ENCODE measurements around the gene MBOAT7. TPM values are rescaled to one million over a fixed set of nuclear protein-coding genes. Genes with fewer than 3 reads are reported as not detected.
A peak's percentile ranks its signal among the peaks of the same experiment; 100 is the strongest.
"Not testable (repeated sequence)": the region's sequence is repeated elsewhere in the genome, so short reads cannot be mapped to it uniquely, and the experiment has no call there.

Gene MBOAT7
- total RNA-seq, 1 donor from 2014 or later: 107 TPM

- TF ChIP-seq CTCF (IDR thresholded peaks at IDR 0.05; ENCODE audit: insufficient read depth, low read length, poor library complexity, severe bottlenecking): peak; percentile 1
- peak within 1 kb of the TSS; percentile 25 for H3K4me3 ChIP-seq (ENCODE audit: low read depth, low read length)
- H3K27me3 ChIP-seq (ENCODE audit: control insufficient read depth, insufficient read depth, low read length): peaks cover 2% of the 10 kb centered on the region
- no peak for DNase-seq (ENCODE audit: low read depth)
- no peaks in the 10 kb centered on the region for H3K36me3 ChIP-seq (ENCODE audit: control insufficient read depth, insufficient read depth, low read length)
Measured at GRCh38 chr19:54172471-54173358, 16.7 kb downstream of the MBOAT7 start, which contains the start of gene TMC4. Gene TMC4 (minus strand): TSS chr19:54173160. CDS start chr19:54173117, 43 bp downstream.

- not testable (repeated sequence) for H3K36me3 ChIP-seq (ENCODE audit: control insufficient read depth, insufficient read depth, low read length); H3K27me3 ChIP-seq (ENCODE audit: control insufficient read depth, insufficient read depth, low read length); DNase-seq (ENCODE audit: low read depth); H3K4me3 ChIP-seq (ENCODE audit: low read depth, low read length)
Measured at GRCh38 chr19:54171736-54172431, 17.5 kb downstream of the MBOAT7 start.

GRCh38 chr19:54169149-54169740, 20.1 kb downstream of the MBOAT7 start:
- DNase-seq (ENCODE audit: low read depth): no peak
- no peak for TF ChIP-seq CTCF (IDR thresholded peaks at IDR 0.05; ENCODE audit: insufficient read depth, low read length, poor library complexity, severe bottlenecking)

GRCh38 chr19:54168174-54168917, 21.0 kb downstream of the MBOAT7 start:
- H3K4me3 ChIP-seq (ENCODE audit: low read depth, low read length): no peak overlapping the region
- TF ChIP-seq CTCF (IDR thresholded peaks at IDR 0.05; ENCODE audit: insufficient read depth, low read length, poor library complexity, severe bottlenecking): peak; percentile 94
- H3K36me3 ChIP-seq (ENCODE audit: control insufficient read depth, insufficient read depth, low read length): no peaks in the 10 kb centered on the region
- H3K27me3 ChIP-seq (ENCODE audit: control insufficient read depth, insufficient read depth, low read length): peaks cover 7% of the 10 kb centered on the region
- DNase-seq (ENCODE audit: low read depth): no peak

More at GRCh38 chr19:54169149-54169740, 20.1 kb downstream of the MBOAT7 start:
- no peak overlapping the region for H3K4me3 ChIP-seq (ENCODE audit: low read depth, low read length)
- peaks cover 6% of the 10 kb centered on the region for H3K27me3 ChIP-seq (ENCODE audit: control insufficient read depth, insufficient read depth, low read length)
- H3K36me3 ChIP-seq (ENCODE audit: control insufficient read depth, insufficient read depth, low read length): no peaks in the 10 kb centered on the region

GRCh38 chr19:54165222-54165621, 24.2 kb downstream of the MBOAT7 start:
- Histone ChIP-seq H3K4me3 (ENCODE audit: low read depth, low read length) (no peak overlapping the region), H3K27me3 (ENCODE audit: control insufficient read depth, insufficient read depth, low read length) (peaks cover 5% of the 10 kb centered on the region), H3K36me3 (ENCODE audit: control insufficient read depth, insufficient read depth, low read length) (no peaks in the 10 kb centered on the region)
- TF ChIP-seq CTCF (IDR thresholded peaks at IDR 0.05; ENCODE audit: insufficient read depth, low read length, poor library complexity, severe bottlenecking): no peak
- DNase-seq (ENCODE audit: low read depth): no peak
